Measurements from ENCODE around the gene TLE2. TPM values are rescaled to one million over a fixed set of nuclear protein-coding genes. Genes with fewer than 3 reads are reported as not detected.
"Not testable (repeated sequence)": the region's sequence is repeated elsewhere in the genome, so short reads cannot be mapped to it uniquely, and the experiment has no call there.

Gene TLE2
- total RNA-seq, 1 experiment from 2014 or later, result not detected

DNA sequence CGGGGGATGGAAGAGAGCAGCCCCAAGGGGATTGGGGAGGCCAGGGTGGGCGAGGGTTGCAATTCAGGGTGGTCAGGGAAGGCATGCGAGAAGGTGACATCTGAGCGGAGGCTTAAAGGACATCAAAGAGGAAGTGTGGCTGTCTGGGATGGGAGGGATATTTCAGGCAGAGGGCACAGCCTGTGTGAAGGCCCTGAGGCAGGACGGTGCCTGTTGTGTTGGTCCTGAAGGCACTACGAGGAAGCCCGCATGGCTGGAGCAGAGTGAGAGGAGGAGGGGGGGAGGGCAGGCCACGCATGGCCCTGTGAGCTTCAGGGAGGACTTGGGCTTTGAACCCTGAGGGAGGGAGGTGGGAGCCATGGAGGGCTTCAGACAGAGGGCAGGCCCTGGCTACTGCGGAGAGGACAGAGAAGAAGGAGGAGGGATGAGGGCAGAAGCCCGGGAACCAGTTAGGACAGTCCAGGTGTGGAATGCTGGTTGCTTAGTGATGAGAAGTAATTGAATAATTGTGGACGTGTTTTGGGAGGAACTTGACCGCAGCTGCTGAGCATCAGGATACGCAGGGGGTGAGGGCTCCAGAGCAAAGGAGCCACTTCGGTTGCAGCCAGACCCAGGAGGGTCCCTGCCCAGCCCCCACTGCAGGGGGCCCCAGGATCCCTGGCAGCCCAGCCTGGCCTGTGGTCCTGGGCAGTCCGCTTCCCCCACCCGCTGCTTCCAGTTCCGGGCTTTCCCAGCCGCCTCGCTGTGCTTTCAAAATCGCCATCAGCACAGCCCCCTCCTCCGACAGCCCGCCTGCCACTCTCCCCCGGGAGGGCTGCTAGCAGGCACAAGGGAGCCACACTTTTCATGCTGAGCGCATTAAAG is 45.5 kb downstream of the TLE2 start:
- DNase-seq (ENCODE audit: low read depth), result peak; percentile 75

DNA sequence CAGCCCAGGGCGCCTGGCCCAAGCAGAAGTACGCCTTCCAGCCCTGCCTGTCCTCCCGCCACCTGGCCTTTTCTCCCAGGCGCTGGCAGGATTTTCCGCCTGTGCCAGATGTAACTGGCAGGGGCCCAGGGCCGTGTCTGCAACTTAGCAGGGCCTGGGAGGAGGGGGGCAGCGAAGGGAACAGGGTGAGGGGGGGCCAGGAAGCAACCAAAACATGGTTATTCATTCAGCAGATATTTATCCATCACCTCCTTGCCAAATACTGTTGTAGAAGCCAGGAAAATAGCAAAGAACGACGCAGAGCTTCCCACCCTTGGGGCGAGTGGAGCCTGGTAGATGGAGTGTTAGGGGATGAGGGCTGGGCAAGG is 46.1 kb downstream of the TLE2 start:
- peak; percentile 58 for DNase-seq (ENCODE audit: low read depth)

DNA sequence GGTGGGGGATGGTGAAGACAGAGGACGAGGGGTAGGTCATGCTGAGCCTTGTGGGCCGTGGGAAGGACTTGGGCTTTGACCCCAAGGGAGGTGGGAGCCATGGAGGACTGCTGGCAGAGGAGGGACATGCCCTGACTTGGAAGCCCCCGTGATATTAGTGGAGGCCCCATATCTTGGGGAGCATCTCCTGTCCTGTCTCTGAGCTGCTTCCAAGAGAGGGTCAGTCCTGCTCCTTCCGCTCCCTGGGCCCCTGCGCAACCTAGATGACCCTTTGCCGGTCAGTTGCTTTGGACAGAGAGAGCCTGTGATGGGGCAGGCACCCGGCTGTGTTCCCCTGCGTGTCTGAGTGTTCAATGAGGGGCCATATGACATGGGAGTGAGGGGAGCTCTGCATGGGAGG is 46.5 kb downstream of the TLE2 start:
- no peak for DNase-seq (ENCODE audit: low read depth)

DNA sequence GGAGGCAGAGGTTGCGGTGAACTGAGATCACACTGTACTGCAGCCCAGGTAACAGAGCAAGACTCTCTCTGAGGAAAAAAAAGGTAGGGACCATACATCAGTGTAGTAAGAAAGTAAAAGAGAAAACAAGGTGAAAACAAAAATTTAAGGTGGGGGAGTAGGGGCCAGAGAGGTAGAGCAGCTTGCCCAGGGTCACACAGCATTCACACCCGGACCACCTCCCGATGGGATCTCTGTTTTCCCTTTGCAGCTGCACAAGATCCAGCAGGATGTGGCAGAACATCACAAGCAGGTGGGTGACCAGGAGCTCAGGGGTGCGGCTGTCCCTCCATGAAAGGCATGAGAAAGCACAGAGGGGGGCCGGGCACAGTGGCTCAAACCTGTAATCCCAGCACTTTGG is 47.2 kb downstream of the TLE2 start:
- no peak for DNase-seq (ENCODE audit: low read depth)

DNA sequence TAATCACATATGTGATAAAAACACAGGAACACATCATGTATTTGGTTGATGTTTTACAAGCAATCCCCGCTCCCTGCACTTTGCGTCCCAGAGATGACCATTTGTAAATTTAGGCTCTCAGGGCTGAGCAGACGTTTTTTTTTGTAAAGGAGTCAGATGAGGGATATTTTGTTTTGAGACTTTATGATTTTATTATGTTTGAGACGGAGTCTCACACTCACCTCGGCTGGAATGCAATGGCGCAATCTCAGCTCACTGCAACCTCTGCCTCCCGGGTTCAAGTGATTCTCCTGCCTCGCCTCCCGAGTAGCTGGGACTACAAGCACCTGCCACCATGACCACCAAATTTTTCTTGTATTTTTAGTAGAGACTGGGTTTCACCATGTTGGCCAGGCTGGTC is 50.3 kb downstream of the TLE2 start:
- no peak for DNase-seq (ENCODE audit: low read depth)

DNA sequence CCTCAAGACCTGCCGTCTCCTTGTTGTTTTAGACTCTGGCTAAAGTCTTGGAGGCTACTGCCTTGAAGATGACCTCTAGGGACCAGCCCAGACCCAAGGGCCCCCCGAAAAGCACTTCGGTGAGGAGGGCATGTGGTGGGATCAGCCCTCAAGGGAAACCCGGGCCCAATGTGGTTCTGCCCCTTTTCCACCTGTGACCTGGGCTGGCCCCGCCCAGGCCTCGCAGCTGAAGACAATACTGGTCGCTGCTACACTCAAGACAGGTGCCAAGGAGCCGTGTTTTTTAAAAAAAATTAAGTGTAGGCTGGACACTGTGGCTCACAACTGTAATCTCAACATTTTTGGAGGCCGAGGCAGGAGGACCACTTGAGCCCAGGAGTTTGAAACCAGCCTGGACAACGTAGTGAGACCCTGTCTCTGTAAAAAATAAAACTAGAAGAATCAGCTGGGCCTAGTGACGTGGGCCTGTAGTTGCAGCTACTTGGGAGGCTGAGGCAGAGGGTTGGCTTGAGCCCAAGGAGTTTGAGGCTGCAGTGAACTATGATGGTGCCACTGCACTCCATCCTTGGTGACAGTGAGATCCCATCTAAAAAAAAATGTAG is 50.8 kb downstream of the TLE2 start:
- no peak for DNase-seq (ENCODE audit: low read depth)

DNA sequence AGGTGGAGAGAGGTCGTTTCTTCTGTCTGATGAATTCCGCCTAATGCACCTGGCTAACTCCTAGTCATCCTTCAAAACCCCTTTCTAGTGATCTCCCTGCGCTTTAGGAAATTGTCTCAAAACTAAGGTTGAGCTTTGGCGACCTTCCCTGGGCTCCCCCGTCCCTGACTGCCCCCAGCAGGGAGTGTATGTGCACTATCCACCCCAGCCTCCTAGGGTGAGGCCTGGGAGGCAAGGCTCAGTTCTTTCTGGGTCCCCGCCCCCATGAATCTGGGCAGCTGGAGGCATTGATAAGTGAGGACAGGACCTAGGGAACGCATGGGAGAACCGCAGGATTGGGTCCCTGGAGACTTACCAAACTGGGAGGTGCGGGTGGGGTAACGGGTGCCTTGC is 51.3 kb downstream of the TLE2 start:
- DNase-seq (ENCODE audit: low read depth), result no peak

DNA sequence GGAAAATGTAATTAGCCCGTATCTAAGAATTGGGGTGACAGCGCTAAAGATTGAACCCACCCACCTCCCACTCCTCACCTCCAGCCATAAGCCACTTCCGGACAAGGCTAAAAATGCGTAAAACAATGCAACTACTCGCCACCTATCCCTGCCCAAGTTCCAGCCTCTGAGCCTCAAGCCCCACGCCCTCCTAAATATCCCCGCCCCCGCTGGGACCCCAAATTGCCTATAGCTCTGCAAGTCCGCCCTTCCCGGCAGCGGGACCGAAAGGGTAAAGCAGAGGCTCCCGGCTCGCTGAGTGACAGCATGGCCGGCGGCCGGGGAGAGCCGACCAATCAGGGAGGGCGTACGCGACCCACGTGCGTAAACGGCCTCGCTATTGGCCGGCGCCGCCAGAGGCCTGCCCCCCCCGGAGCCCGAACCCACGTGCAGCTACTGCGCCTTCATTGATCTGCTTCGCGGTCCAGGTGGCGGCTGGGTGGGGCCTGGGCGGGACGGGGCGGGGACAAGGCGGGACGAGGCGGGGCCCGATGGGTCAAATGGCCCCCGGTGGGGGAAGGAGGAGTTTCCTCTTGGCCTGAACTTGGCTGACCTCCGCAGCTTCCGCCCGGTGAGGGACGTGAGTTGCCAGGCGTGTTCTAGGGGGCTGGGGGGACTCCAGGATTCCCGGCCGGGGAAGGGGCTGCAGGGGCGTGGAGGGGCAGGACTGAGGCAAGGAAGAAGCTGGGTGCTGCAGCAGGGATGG is 51.9 kb downstream of the TLE2 start, which contains the start of gene TLE6:
Gene TLE6, plus strand, starts transcription at position 564 of the 745 bp plus-strand sequence. CDS start 670 bp downstream, outside the sequence.
- DNase-seq (ENCODE audit: low read depth), result peak; percentile 94

DNA sequence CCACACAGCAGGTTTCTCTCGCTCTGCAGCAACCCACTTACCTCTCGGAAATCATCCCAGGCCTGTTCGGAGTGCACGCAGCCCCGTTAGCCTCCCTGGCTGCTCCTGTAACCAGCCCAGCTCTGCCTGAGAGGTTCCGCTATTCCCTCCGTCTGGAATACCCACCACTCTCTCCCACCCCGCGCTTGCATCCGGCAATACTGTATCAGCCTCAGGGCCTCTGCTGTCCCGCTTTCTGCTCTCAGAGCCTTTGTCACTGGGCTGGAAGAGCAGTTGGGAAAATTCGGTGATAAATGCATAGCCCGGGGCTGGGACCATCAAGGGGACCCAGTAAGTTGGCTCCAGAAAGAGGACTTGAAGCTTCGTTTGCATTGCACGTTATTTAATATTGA is 52.5 kb downstream of the TLE2 start:
- DNase-seq (ENCODE audit: low read depth), result no peak

DNA sequence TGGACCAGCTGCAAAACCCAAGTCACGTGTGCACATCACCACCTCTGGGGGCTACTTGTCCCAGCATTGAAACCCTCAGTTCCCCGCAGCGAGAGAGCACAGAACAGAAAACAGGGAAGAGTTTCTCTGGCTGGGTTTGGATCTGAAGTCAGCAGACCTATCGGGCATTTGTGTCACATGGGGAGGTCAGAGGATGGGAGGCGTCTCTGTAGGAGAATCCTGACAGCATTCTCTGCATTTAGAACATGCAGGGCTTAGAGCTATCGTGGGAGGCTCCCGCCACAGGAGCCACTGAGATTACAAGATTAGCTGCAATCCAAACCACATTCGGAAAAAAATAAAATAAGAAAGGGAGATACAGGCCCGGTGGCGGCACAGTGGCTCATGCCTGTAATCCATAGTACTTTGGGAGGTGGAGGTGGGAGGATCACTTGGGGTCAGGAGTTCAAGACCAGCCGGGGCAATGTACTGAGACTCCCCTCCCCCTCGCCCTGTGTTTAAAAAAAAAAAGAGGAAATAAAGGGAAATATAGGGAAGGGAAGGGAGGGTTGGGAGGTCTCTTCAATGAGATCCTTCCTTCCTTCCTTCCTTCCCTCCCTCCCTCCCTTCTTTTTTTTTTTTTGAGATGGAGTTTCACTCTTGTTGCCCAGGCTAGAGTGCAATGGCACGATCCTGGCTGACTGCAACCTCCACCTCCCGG is 54.6 kb downstream of the TLE2 start:
- no peak for DNase-seq (ENCODE audit: low read depth)

DNA sequence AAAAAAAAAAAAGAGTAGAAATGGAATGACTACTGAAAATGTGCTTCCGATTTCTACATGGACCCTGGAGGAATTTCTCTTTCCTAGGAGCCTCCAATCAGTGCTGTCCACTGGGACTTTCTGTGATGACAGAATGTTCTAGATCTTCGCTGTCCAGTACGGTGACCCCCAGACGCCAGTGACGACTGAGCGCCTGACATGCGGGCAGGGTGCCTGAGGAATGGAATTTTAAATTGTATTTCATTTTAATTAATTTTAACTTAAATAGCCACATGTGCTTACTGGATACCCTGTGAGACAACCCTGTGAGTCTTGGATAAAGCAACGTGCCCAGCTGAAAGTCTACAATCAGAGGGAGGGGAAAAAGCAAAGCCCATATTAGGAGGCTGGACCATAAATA is 55.9 kb downstream of the TLE2 start:
- no peak for DNase-seq (ENCODE audit: low read depth)

DNA sequence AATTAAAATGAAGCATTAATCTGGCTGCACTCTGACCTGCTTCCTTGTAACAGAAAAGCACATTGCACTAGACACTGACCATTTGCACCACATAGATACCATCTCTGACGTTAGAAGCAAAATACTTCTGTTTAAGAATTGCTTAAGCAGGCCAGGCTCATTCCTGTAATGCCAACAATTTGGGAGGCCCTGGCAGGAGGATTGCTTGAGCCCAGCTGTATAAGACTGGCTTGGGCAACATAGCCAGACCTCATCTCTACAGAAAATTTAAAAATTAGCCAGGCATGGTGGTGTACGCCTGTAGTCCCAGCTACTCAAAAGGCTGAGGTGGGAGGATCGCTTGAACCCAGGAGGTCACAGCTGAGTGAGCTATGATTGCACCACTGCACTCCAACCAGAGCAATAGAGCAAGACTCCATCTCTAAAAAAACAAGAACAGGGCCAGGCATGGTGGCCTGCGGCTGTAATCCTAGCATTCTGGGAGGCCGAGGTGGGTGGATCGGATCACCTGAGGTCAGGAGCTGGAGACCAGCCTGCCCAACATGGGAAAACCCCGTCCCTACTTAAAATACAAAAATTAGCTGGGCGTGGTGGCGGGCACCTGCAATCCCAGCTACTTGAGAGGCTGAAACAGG is 58.8 kb downstream of the TLE2 start:
- DNase-seq (ENCODE audit: low read depth), result no peak

DNA sequence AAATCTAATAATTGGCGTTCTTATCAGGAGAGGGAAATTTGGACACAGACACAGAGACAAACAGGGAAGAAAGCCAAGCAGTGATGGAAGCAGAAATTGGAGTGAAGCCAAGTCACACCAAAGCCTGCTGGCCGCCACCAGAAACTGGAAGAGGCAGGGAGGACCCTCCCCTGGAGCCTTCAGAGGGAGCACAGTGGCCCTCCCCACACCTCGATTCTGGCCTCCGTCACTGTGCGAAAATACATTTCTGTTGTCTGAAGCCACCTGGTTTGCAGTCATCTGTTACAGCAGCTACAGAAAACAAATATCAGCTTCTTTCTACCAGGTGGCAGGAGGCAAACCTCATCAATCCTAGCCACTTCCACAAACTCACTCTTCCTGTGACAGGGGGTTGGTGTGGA is 60.0 kb downstream of the TLE2 start:
- DNase-seq (ENCODE audit: low read depth), result no peak

DNA sequence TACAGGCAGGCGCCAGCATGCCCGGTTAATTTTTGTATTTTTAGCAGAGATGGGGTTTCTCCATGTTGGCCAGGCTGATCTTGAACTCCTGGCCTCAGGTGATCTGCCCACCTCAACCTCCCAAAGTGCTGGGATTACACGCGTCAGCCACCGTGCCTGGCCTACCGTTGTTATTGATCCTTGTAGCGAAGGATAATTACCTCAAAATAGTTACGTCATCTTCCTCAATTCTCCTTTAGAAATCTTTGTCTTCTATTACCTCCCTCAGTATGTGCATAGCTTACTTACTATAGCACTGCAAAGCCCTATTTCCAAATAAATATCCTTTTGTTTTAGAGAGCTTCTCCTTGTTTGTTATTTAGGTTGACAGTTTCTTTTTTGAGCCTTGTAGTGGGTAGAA is 61.1 kb downstream of the TLE2 start:
- DNase-seq (ENCODE audit: low read depth), result no peak

DNA sequence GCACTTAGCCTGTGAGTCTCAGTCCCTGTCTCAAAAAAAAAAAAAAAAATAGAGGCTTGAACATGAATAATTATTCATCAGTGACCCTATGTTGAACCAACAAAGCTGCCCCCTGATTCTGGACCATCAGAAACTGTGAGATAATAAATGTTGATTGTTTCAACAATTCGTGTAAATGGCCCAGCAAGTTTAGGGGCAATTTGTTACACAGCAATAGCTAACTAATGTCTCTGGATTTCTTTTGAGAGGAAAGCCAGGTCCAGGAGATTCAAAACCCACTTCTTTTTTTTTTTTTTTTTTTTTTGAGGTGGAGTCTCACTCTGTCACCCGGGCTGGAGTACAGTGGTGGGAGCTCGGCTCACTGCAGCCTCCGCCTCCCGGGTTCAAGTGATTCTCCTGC is 64.2 kb downstream of the TLE2 start:
- no peak for DNase-seq (ENCODE audit: low read depth)

DNA sequence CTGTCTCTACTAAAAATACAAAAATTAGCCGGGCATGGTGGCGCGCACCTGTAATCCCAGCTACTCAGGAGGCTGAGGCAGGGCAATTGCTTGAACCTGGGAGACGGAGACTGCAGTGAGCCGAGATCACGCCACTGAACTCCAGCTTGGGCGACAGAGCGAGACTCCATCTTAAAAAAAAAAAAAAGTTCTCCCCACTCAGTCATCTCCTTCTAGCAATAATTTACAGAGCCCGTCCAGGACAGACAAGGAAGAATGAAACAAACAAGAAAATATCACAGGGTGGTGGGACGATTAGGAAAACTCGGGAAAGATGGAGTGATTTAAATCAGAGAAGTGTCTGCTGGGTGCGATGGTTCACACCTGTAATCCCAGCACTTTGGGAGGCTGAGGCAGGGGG is 65.4 kb downstream of the TLE2 start:
- not testable (repeated sequence) for DNase-seq (ENCODE audit: low read depth)

DNA sequence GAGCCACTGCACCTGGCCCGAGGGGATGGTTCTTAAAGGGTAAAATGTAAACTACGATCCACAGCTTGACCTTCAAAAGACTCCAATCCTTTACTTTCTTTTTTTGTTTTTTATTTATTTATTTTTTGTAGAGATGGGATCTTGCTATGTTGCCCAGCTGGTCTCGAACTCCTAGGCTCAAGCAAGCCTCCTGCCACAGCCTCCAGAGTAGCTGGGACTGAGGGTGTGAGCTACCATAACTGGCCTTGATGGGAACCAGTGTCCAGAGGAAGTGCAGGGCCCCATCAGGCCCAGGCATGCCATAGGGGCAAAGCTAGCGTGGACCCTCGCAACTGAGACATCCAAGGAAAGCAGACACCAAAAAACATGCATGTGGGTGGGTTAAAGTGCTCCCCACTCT is 66.0 kb downstream of the TLE2 start:
- no peak for DNase-seq (ENCODE audit: low read depth)

DNA sequence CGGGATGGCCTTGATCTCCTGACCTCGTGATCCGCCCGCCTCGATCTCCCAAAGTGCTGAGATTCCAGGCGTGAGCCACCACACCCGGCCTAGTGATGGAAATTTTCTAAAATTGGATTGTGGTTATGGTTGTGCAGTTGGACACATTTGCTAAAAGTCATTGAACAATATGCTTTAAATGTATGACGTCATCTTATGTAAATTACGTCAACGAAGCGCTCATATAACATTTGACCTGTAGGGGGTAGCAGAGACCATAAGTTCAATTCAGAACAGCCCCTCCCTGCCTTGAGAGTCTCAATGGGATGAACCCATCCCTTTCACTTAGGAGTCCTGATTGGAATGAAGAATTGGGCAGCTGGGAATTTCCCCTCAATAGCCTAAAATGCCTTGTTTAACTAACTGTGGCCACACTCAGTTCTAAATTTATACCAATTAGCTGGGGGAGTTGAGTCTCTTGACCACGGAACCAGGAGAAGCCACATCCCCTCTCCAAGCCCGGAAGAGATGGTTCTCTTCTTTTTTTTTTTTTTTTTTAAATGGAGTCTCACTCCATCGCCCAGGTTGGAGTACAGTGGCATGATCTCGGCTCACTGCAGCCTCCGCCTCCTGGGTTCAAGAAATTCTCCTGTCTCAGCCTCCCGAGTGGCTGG is 66.9 kb downstream of the TLE2 start:
- DNase-seq (ENCODE audit: low read depth), result peak; percentile 56

DNA sequence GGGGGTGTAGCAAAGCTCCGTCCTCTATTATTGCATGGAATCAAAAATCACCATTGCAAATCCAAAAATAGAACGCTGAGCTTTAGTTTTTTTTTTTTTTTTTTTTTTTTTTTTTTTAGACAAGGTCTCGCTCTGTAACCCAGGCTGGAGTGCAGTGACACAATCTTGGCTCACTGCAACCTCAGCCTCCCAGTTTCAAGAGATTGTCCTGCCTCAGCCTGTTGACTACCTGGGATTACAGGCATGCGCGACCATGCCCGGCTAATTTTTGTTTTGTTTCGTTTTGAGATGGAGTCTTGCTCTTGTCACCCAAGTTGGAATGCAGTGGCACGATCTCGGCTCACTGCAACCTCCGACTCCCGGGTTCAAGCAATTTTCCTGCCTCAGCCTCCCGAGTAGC is 69.0 kb downstream of the TLE2 start:
- DNase-seq (ENCODE audit: low read depth), result no peak

DNA sequence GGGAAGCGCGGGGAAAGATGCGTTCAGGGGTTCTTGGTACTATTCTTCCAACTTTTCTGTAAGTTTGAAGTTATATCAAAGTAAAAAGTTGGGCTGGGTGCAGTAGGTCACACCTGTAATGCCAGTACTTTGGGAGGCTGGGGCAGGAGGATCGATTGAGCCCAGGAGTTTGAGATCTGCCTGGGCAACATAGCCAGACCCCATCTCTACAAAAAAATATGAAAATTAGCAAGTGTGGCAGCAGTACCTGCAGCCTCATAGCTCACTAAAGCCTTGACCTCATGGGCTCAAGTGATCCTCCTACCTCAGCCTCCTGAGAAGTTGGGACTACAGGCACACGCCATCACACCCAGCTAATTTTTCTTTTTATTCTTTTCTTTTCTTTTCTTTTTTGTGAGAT is 71.9 kb downstream of the TLE2 start:
- DNase-seq (ENCODE audit: low read depth), result no peak

DNA sequence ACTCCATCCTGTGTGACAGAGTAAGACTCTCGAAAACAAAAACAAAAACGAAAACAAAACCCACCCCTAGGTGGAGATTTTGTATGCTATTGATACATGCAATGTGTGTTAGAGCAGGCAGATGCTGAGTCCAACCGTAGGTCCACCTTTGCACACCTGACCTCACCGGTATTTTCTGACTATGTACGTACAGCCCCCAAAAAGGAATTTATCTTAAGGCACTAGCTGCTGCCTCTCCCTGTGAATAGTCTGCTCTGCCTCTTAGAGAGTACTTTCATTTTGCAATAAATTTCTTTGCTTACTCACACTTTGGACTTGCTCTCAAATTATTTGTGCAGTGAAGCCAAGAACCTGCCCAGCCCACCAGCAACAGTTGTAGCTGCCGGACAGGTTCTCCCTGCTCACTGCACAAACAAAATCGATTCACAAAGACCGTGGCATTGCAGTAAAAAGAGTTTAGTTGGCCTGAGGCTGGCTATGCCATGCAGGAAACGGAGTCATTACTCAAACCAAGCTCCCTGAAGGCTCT is 76.1 kb downstream of the TLE2 start:
- peak; percentile 34 for DNase-seq (ENCODE audit: low read depth)

Measured in M059J (cell line).